Measurements from ENCODE around the gene CPLX3.

Gene CPLX3

DNA sequence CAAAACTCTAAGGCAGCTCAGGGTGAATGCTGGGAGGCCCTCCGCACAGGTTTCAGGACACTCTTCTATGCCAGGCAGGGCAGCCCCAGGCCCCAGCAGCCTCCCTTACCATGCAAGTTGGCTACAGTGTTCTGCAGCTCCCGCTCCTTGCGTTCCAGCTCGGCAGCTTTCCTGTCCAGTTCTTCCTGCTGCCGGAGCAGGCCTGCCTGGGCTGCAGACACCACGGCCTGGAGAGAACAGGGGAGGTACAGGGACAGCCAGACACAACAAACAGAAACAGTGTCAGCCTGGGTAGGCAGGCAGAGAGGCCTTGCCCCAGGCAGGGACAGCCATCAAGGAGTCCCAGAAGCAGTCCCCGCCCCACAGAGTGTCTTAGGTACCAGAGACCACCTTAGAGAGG, 25.5 kb downstream of the CPLX3 start:
- no peak overlapping the region for H3K4me3 ChIP-seq
- no peak overlapping the region for H3K4me2 ChIP-seq
- H3K36me3 ChIP-seq, result peaks cover 69% of the 10 kb centered on the region
- no peaks in the 10 kb centered on the region for H3K27me3 ChIP-seq
- no peak overlapping the region for H3K9ac ChIP-seq
- peaks cover 46% of the 10 kb centered on the region for H4K20me1 ChIP-seq
- peaks cover 59% of the 10 kb centered on the region for H3K4me1 ChIP-seq
- TF ChIP-seq Cebpa-rat (IDR thresholded peaks at IDR 0.05), result no peak
- no peaks in the 10 kb centered on the region for H3K9me3 ChIP-seq
- H3K27ac ChIP-seq, result no peak overlapping the region

- Histone ChIP-seq H3K27me3 (no peaks in the 10 kb centered on the region), H3K4me2 (peak overlapping the region; percentile 91), H3K36me3 (peaks cover 43% of the 10 kb centered on the region), H3K9me3 (no peaks in the 10 kb centered on the region), H3K9ac (peak overlapping the region; percentile 58), H3K4me3 (peak overlapping the region; percentile 4; the same call in 1 of the 2 replicates), H3K4me1 (peaks cover 70% of the 10 kb centered on the region), H3K27ac (peak overlapping the region; percentile 76), H4K20me1 (peaks cover 72% of the 10 kb centered on the region)
- no peak for TF ChIP-seq Cebpa-rat (IDR thresholded peaks at IDR 0.05)
Observed at GRCh38 chr15:74854453-74855022, 28.1 kb downstream of the CPLX3 start.

GRCh38 chr15:74855857-74856256, 29.4 kb downstream of the CPLX3 start:
- peak overlapping the region; percentile 59; the same call in 1 of the 2 replicates for H3K27ac ChIP-seq
- no peaks in the 10 kb centered on the region for H3K27me3 ChIP-seq
- H3K4me2 ChIP-seq, result peak overlapping the region; percentile 91
- no peak for TF ChIP-seq Cebpa-rat (IDR thresholded peaks at IDR 0.05)
- H3K36me3 ChIP-seq, result peaks cover 30% of the 10 kb centered on the region
- no peak overlapping the region for H3K4me3 ChIP-seq
- peaks cover 85% of the 10 kb centered on the region for H4K20me1 ChIP-seq
- H3K4me1 ChIP-seq, result peaks cover 79% of the 10 kb centered on the region
- 0 out of 2 replicates have a peak overlapping the region, but pooled peaks have one; percentile 41 for H3K9ac ChIP-seq
- H3K9me3 ChIP-seq, result no peaks in the 10 kb centered on the region

DNA sequence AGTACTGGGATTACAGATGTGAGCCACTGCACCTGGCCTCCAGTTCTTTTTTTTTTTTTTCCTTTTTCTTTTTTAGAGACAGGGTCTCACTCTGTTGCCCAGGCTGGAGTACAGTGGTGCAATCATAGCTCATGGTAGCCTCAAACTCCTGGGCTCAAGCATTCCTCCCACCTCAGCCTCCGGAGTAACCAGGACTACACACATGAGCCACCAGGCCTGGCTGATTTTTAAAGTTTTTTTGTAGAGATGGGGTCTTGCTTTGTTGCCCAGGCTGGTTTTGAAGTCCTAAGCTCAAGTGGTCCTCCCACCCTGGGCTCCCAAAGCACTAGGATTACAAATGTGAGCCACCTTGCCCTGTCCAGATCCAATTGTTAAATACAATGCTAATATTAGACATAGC, 30.1 kb downstream of the CPLX3 start:
- H3K4me2 ChIP-seq, result peak overlapping the region; percentile 91
- no peaks in the 10 kb centered on the region for H3K9me3 ChIP-seq
- peaks cover 92% of the 10 kb centered on the region for H4K20me1 ChIP-seq
- peaks cover 23% of the 10 kb centered on the region for H3K36me3 ChIP-seq
- H3K27ac ChIP-seq, result no peak overlapping the region
- H3K4me3 ChIP-seq, result no peak overlapping the region
- no peaks in the 10 kb centered on the region for H3K27me3 ChIP-seq
- TF ChIP-seq Cebpa-rat (IDR thresholded peaks at IDR 0.05), result no peak
- H3K4me1 ChIP-seq, result peaks cover 79% of the 10 kb centered on the region
- no peak overlapping the region for H3K9ac ChIP-seq

- Histone ChIP-seq H3K9ac (peak overlapping the region; percentile 28; the same call in 1 of the 2 replicates), H3K4me2 (peak overlapping the region; percentile 91), H3K27me3 (no peaks in the 10 kb centered on the region), H3K36me3 (peaks cover 17% of the 10 kb centered on the region), H3K4me3 (no peak overlapping the region), H3K9me3 (no peaks in the 10 kb centered on the region), H3K27ac (peak overlapping the region; percentile 68), H4K20me1 (peaks cover 97% of the 10 kb centered on the region), H3K4me1 (peaks cover 79% of the 10 kb centered on the region)
- TF ChIP-seq Cebpa-rat (IDR thresholded peaks at IDR 0.05), result no peak
Observed at GRCh38 chr15:74857082-74857655, 30.7 kb downstream of the CPLX3 start.

GRCh38 chr15:74857671-74858368, 31.4 kb downstream of the CPLX3 start:
- H3K27ac ChIP-seq, result peak overlapping the region; percentile 68
- peaks cover 10% of the 10 kb centered on the region for H3K36me3 ChIP-seq
- TF ChIP-seq Cebpa-rat (IDR thresholded peaks at IDR 0.05), result no peak
- no peaks in the 10 kb centered on the region for H3K9me3 ChIP-seq
- peak overlapping the region; percentile 91 for H3K4me2 ChIP-seq
- peaks cover 98% of the 10 kb centered on the region for H4K20me1 ChIP-seq
- H3K4me3 ChIP-seq, result no peak overlapping the region
- no peaks in the 10 kb centered on the region for H3K27me3 ChIP-seq
- H3K4me1 ChIP-seq, result peaks cover 76% of the 10 kb centered on the region
- H3K9ac ChIP-seq, result peak overlapping the region; percentile 28; the same call in 1 of the 2 replicates

- no peak for TF ChIP-seq Cebpa-rat (IDR thresholded peaks at IDR 0.05)
- peak overlapping the region; percentile 91 for H3K4me2 ChIP-seq
- no peaks in the 10 kb centered on the region for H3K9me3 ChIP-seq
- H3K27ac ChIP-seq, result peak overlapping the region; percentile 68
- peak overlapping the region; percentile 28; the same call in 1 of the 2 replicates for H3K9ac ChIP-seq
- H3K36me3 ChIP-seq, result peaks cover 5% of the 10 kb centered on the region
- peaks cover 72% of the 10 kb centered on the region for H3K4me1 ChIP-seq
- peaks cover 98% of the 10 kb centered on the region for H4K20me1 ChIP-seq
- no peak overlapping the region for H3K4me3 ChIP-seq
- no peaks in the 10 kb centered on the region for H3K27me3 ChIP-seq
Observed at GRCh38 chr15:74858369-74858740, 31.9 kb downstream of the CPLX3 start.

DNA sequence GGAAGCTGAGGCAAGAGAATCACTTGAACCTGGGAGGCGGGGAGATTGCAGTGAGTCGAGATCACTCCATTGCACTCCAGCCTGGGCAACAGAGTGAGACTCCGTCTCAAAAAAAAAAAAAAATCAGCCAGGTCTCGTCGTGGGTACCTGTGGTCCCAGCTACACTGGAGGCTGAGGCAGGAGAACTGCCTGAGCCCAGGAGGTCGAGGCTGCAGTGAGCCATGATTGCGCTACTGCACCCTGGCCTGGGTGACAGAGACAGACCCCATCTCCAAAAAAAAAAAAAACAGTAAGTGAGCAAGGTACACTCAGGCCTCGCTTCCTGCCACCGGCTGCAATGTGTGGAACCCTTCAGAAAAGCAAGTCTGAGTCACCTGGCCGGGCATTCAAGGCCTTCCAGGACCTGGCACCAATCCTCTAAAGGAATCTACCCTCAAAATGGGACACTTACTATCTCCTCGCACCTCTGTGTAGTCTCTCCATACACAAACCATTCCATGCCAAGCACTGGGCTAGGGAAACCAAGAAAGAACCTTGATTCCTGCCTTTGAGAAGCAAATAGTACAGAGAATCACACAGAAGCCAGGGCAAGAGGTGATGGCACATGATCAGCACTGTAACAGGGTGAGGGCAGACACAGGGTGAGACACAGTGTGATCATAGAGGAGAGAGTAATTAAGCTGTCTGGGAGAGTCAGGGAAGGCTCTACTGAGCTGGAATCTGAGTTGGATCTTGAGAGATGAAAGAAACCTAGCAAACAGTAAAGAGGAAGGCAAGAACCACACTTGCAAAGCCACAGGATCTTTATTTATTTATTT, 37.0 kb downstream of the CPLX3 start:
- H3K9me3 ChIP-seq, result peaks cover 7% of the 10 kb centered on the region; the same call in 1 of the 2 replicates
- H3K27ac ChIP-seq, result no peak overlapping the region
- no peak overlapping the region for H3K9ac ChIP-seq
- H3K4me3 ChIP-seq, result no peak overlapping the region
- H3K36me3 ChIP-seq, result peaks cover 30% of the 10 kb centered on the region
- H3K4me1 ChIP-seq, result peaks cover 68% of the 10 kb centered on the region
- H3K4me2 ChIP-seq, result 0 out of 2 replicates have a peak overlapping the region, but pooled peaks have one; percentile 1
- no peak for TF ChIP-seq Cebpa-rat (IDR thresholded peaks at IDR 0.05)
- H4K20me1 ChIP-seq, result peaks cover 95% of the 10 kb centered on the region
- no peaks in the 10 kb centered on the region for H3K27me3 ChIP-seq

DNA sequence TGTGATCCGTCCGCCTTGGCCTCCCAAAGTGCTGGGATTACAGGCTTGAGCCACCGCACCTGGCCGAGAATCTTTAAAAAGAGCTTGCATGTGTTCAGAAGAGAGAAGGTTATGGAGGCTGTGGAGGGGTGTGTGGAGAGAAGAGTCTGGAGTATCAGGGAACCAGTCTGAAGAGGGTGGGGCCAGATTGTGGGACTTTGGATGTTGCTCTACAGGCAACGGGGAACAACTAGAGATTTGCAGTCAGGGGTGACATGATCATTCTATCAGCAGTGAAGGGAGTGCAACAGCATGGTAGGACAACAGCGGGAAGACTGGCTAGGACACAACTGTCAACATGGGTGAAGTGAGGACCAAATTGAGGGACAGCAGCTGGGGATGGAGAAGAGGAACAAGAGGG, 37.9 kb downstream of the CPLX3 start:
- Histone ChIP-seq H3K9ac (no peak overlapping the region), H3K4me3 (no peak overlapping the region), H3K27ac (no peak overlapping the region), H4K20me1 (peaks cover 95% of the 10 kb centered on the region), H3K27me3 (no peaks in the 10 kb centered on the region), H3K4me1 (peaks cover 68% of the 10 kb centered on the region), H3K4me2 (no peak overlapping the region), H3K9me3 (peaks cover 7% of the 10 kb centered on the region; the same call in 1 of the 2 replicates), H3K36me3 (peaks cover 36% of the 10 kb centered on the region)
- TF ChIP-seq Cebpa-rat (IDR thresholded peaks at IDR 0.05), result no peak
